ENCODE data around the gene PTCD2. TPM values are rescaled to one million over a fixed set of nuclear protein-coding genes. Genes with fewer than 3 reads are reported as not detected.

PTCD2 gene
- total and polyA plus RNA-seq, 2 of the 8 experiments (the other 6 are each of a cell fraction or from before 2014, with no cell fraction given): 7.3 to 15.4 TPM

- H3K4me1 ChIP-seq (replicated peaks in 1 of 4; ENCODE audit: control insufficient read depth in 3 of 4, insufficient read depth in 4 of 4, low read length in 3 of 4): no peaks in the 10 kb centered on the region
- H2BK12ac ChIP-seq (ENCODE audit: low read depth, low read length): no peak overlapping the region
- no peak overlapping the region for H3K18ac ChIP-seq (ENCODE audit: extremely low read depth, low read length)
- DNase-seq (ENCODE audit: low read depth in 1 of 2, low spot score in 2 of 2) (no peak), FAIRE-seq (no peak)
- H3K36me3 ChIP-seq (ENCODE audit: control insufficient read depth in 2 of 4, insufficient read depth in 4 of 4, low read length in 3 of 4): no peaks in the 10 kb centered on the region
- H3K23me2 ChIP-seq (ENCODE audit: low read depth, low read length): peaks cover 3% of the 10 kb centered on the region; the same call in 1 of the 2 replicates
- H3K56ac ChIP-seq (replicated peaks; ENCODE audit: insufficient read length, low read depth, low read length): no peak overlapping the region
- ChIA-PET CTCF (ENCODE audit: partially characterized antibody) (interaction anchor here (0.9 to 3.4 kb wide), 8 partner anchors 9 to 115 kb away, joined by 3 to 18 read pairs (median 4); no protein-coding TSS in a partner anchor), POLR2A (ENCODE audit: partially characterized antibody) (interaction anchor here (0.6 kb wide), 1 partner anchor 182 kb away, joined by 3 read pairs; no protein-coding TSS in a partner anchor)
- TF ChIP-seq CTCF (IDR thresholded peaks at IDR 0.05; ENCODE audit: control extremely low read depth in 1 of 3, insufficient read depth in 1 of 3, low read depth in 1 of 3, low read length in 3 of 3) (peak in 2 of 3 experiments; percentile 20 to 38; a peak in 2 of 4 replicates), RAD21 (IDR thresholded peaks at IDR 0.05 in 1 of 2, conservative IDR thresholded peaks at IDR 0.05 in 1 of 2; ENCODE audit: low read depth in 2 of 2, low read length in 2 of 2) (peak; percentile 48 to 57), SP4 (IDR thresholded peaks at IDR 0.05; ENCODE audit: low read length) (no peak), EGR1 (IDR thresholded peaks at IDR 0.05; ENCODE audit: borderline replicate concordance, low read depth, low read length) (no peak), CHD1 (IDR thresholded peaks at IDR 0.05; ENCODE audit: low read depth, low read length) (no peak)
- H3K27ac ChIP-seq (ENCODE audit: low read depth, low read length): no peak overlapping the region
- H2BK20ac ChIP-seq (ENCODE audit: low read length): no peak overlapping the region
- H3K27me3 ChIP-seq (replicated peaks in 1 of 4; ENCODE audit: control insufficient read depth in 3 of 4, extremely low read depth in 1 of 4, insufficient read depth in 3 of 4, low read length in 3 of 4): no peaks in the 10 kb centered on the region
- no peak overlapping the region for H3K23ac ChIP-seq (ENCODE audit: insufficient read length)
- H2BK5ac ChIP-seq (ENCODE audit: low read depth, low read length): no peak overlapping the region
- H2BK15ac ChIP-seq (ENCODE audit: low read length): no peak overlapping the region
- H4K5ac ChIP-seq (ENCODE audit: insufficient read length, low read depth, low read length): no peak overlapping the region
- no peak overlapping the region for H2AFZ ChIP-seq (ENCODE audit: low read length)
- H3K4me3 ChIP-seq (ENCODE audit: extremely low read depth in 1 of 4, insufficient read depth in 2 of 4, low read depth in 3 of 4, low read length in 4 of 4): no peak overlapping the region
- H3K4ac ChIP-seq (replicated peaks; ENCODE audit: insufficient read length, low read depth, low read length): no peak overlapping the region
- no peaks in the 10 kb centered on the region for H3K79me1 ChIP-seq (ENCODE audit: low read depth, low read length)
- no peaks in the 10 kb centered on the region for H4K20me1 ChIP-seq (replicated peaks in 1 of 2; ENCODE audit: control insufficient read depth in 1 of 2, insufficient read depth in 2 of 2, low read length in 2 of 2)
- 73% methylated on average over 4 of the region's 4 CpGs; no CpG with 5 or more reads in 1 of the 2 experiments for WGBS, 2 experiments (ENCODE audit: extremely low coverage in 1 of 2, insufficient coverage in 1 of 2, insufficient read length in 1 of 2, insufficient replicate concordance in 2 of 2, low coverage in 1 of 2, low lambda C conversion rate in 2 of 2, missing lambda C conversion rate in 1 of 2)
- no peak overlapping the region for H3K4me2 ChIP-seq (ENCODE audit: insufficient read depth in 1 of 2, low read depth in 2 of 2, low read length in 2 of 2)
- no peak overlapping the region for H4K8ac ChIP-seq (ENCODE audit: extremely low read depth, insufficient read depth, low read length)
- no peak overlapping the region for H2AK5ac ChIP-seq (ENCODE audit: low read depth, low read length)
- H3K79me2 ChIP-seq (ENCODE audit: control insufficient read depth in 1 of 2, insufficient read depth in 2 of 2, low read length in 2 of 2): no peaks in the 10 kb centered on the region
- H2BK120ac ChIP-seq (replicated peaks; ENCODE audit: low read depth, low read length): no peak overlapping the region
- no peak overlapping the region for H3K14ac ChIP-seq (ENCODE audit: insufficient read length)
- no peaks in the 10 kb centered on the region for H3K9me3 ChIP-seq (ENCODE audit: insufficient read depth in 2 of 2, low read depth in 1 of 2, low read length in 1 of 2)
- no peak overlapping the region for H3K9ac ChIP-seq (replicated peaks in 1 of 4; ENCODE audit: extremely low read depth in 1 of 4, low read depth in 3 of 4, low read length in 3 of 4)
- H4K91ac ChIP-seq (replicated peaks; ENCODE audit: insufficient read length, low read length): no peak overlapping the region
Measured at GRCh38 chr5:72412283-72413055, 92.3 kb downstream of the PTCD2 start.

Data from H1 (cell line).